Measurements from ENCODE around the gene POLR1G. TPM values are rescaled to one million over a fixed set of nuclear protein-coding genes. Genes with fewer than 3 reads are reported as not detected.
A peak's percentile ranks its signal among the peaks of the same experiment; 100 is the strongest.

The POLR1G gene
- total and polyA plus RNA-seq, 9 of the 15 experiments (the other 6 are each of a cell fraction or from before 2014, with no cell fraction given) = 3.0 to 50.1 (median 27.4) TPM

- TF ChIP-seq MTA2 (IDR thresholded peaks at IDR 0.05; ENCODE audit: low read depth) = peak; percentile 70
- TF ChIP-seq ZNF280B (CRISPR knock-in tag; IDR thresholded peaks at IDR 0.05) = no peak
- TF ChIP-seq KLF10 (CRISPR knock-in tag; IDR thresholded peaks at IDR 0.05) = no peak
- TF ChIP-seq E2F6 (IDR thresholded peaks at IDR 0.05; ENCODE audit: borderline replicate concordance in 1 of 2, extremely low read depth in 1 of 2, insufficient read depth in 1 of 2, insufficient read length in 1 of 2, low read depth in 1 of 2, low read length in 1 of 2, poor library complexity in 1 of 2, severe bottlenecking in 1 of 2) = peak; percentile 92 to 95
- TF ChIP-seq NR2C2 (CRISPR knock-in tag; IDR thresholded peaks at IDR 0.05) = peak; percentile 63
- TF ChIP-seq NR2C2 (tag; IDR thresholded peaks at IDR 0.05) = peak; percentile 97
- TF ChIP-seq ZNF347 (CRISPR knock-in tag; IDR thresholded peaks at IDR 0.05; ENCODE audit: low read depth) = no peak
- TF ChIP-seq FOSL1 (tag; conservative IDR thresholded peaks at IDR 0.05) = peak; percentile 92
- no peak for TF ChIP-seq MAFG (tag; conservative IDR thresholded peaks at IDR 0.05)
- peak; percentile 58 for TF ChIP-seq PKNOX1 (IDR thresholded peaks at IDR 0.05)
- no peak for TF ChIP-seq MYNN (IDR thresholded peaks at IDR 0.05)
- TF ChIP-seq MYNN (CRISPR knock-in tag; IDR thresholded peaks at IDR 0.05) = no peak
- no peak for TF ChIP-seq ZBTB7A (IDR thresholded peaks at IDR 0.05; ENCODE audit: borderline replicate concordance, control insufficient read depth, low read depth, low read length)
- no peak for TF ChIP-seq SETDB1 (IDR thresholded peaks at IDR 0.05; ENCODE audit: low read length)
- 0 out of 2 replicates have a peak, but pooled peaks have one; percentile 10 for TF ChIP-seq SP1 (CRISPR knock-in tag; IDR thresholded peaks at IDR 0.05)
- peak; percentile 83; the same call in 1 of the 2 replicates for TF ChIP-seq E2F1 (CRISPR knock-in tag; IDR thresholded peaks at IDR 0.05)
- TF ChIP-seq MAFK (IDR thresholded peaks at IDR 0.05; ENCODE audit: low read length) = no peak
- peak; percentile 88 for TF ChIP-seq ATF3 (IDR thresholded peaks at IDR 0.05)
- peak; percentile 71; the same call in 1 of the 2 replicates for TF ChIP-seq ATF3 (CRISPR knock-in tag; conservative IDR thresholded peaks at IDR 0.05)
- no peak for TF ChIP-seq HDAC6 (IDR thresholded peaks at IDR 0.05; ENCODE audit: low read depth, low read length)
- TF ChIP-seq ZNF644 (tag; IDR thresholded peaks at IDR 0.05; ENCODE audit: low read depth) = peak; percentile 90
- TF ChIP-seq KLF6 (CRISPR knock-in tag; IDR thresholded peaks at IDR 0.05; ENCODE audit: borderline replicate concordance) = no peak
- peak; percentile 55; the same call in 1 of the 2 replicates for TF ChIP-seq PHF8 (IDR thresholded peaks at IDR 0.05; ENCODE audit: borderline replicate concordance, low read length)
Observed at GRCh38 chr19:45405435-45406225, 814 bp upstream of the POLR1G start (continued).

All from K562 (cell line).